GM18873 (cell line): ENCODE data around the gene USP53.
"Not testable (repeated sequence)": the region's sequence is repeated elsewhere in the genome, so short reads cannot be mapped to it uniquely, and the experiment has no call there.

Experiments used
- ATAC-seq: cut with Tn5 transposase; IDR thresholded peaks from one replicate; pipeline ENCODE4 v1.9.1; 2021; ENCODE audit warnings: mild to moderate bottlenecking, moderate library complexity, moderate number of reproducible peaks; ENCODE audit not compliant: unreplicated experiment, low FRiP score

USP53 gene

DNA sequence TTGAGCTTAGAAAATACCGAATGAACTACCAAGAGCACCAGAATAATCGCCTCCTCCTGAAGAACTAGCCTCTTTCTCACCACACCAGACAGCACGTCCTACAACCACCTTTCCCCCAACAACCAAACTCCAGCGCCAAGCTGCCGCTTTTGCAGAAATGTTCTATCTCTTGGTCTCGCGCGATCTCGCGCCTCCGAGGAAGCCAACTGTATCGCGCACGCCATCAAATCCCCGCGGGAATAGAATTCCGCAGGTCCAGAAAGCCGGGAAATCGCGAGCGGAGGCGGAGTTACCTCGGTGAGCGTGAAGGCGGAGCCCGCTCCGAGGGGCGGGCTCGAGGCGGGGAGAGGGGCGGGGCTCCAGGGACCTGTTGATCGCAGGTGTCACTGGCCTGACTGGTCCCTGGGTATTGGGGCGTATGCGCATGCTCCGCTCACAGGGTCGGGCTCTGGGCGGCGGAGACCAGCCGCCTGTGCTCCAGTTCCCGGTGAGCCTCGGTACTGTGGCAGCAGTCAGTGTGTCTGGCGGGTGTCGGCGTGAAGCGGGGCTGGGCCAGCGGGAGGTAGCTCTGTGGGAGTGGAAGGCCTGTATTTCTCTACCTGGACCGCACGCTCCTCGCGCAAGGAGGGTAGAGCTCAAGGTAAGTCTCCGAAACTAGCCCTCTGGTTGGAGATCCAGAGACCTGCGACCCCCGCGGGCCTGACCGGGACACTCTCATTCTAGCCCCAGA is at the start of gene USP53:
USP53 (plus strand) TSS at position 480 of the 730 bp plus-strand sequence. CDS start 27,047 bp downstream, outside the sequence.
- peak; percentile 82 for ATAC-seq

DNA sequence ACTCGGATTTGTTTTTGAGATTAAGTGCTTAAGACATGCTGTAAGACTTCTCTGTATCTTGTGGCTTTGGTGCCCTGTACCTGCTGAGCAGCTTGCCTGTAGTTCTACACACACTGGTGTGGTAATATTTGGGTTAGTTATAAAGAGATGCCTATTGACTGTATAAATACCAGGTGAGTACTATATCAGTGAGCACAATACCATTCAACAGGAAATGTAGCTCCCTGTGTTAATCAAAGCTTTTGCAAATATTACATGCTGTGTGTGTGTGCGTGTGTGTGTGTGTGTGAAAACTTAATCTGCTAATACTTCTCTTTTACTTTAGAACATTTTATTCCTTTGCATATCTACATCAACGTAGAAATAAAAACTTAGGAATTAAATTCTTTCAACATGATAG is 46.7 kb upstream of the USP53 start:
- no peak for ATAC-seq

DNA sequence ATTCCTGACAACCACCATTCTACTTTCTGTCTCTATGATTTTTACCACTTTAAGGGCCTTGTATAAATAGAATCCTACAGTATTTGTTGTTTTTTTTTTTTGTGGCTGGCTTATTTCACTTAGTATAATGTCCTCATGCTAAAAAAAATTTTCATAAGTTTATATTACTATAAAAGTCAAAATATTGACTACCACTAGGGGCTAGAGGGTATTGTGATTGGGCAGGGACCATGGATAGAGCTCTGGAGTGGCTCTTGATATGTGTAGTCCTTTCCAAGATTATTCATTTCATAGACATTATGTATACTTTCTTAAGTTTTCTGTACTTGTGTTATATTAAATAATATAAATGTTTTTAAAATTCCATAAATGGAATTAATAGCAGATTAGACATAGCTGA is 42.3 kb upstream of the USP53 start:
- ATAC-seq, result no peak

DNA sequence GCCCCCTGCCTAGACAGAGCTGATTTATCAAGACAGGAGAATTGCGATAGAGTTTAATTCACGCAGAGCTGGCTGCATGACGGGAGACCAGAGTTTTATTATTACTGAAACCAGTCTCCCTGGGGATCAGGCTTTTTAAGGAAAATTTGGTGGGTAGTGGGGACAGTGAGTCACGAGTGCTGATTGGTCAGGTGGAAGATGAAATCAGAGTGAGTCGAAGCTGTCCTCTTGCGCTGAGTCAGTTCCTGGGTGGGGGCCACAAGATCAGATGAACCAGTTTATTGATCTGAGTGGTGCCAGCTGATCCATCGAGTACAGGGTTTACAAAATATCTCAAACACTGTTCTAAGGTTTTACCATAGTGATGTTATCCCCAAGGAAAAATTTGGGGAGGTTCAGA is 40.3 kb upstream of the USP53 start:
- ATAC-seq, result no peak

DNA sequence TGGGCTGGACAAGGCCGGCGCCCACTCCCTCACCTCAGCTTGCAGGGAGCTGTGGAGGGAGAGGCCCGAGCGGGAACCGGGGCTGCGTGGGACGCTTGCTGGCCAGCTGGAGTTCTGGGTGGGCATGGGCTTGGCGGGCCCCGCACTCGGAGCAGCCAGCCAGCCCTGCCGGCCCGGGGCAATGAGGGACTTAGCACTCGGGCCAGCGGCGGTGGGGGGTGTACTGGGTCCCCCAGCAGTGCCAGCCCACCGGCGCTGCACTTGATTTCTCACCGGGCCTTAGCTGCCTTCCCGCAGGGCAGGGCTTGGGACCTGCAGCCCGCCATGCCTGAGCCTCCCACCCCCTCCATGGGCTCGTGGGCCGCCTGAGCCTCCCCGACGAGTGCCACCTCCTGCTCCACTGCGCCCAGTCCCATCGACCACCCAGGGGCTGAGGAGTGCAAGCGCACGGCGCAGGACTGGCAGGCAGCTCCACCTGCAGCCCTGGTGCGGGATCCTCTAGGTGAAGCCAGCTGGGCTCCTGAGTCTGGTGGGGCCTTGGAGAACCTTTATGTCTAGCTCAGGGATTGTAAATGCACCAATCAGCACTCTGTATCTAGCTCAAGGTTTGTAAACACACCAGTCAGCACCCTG is 38.7 kb upstream of the USP53 start:
- ATAC-seq, result not testable (repeated sequence)

DNA sequence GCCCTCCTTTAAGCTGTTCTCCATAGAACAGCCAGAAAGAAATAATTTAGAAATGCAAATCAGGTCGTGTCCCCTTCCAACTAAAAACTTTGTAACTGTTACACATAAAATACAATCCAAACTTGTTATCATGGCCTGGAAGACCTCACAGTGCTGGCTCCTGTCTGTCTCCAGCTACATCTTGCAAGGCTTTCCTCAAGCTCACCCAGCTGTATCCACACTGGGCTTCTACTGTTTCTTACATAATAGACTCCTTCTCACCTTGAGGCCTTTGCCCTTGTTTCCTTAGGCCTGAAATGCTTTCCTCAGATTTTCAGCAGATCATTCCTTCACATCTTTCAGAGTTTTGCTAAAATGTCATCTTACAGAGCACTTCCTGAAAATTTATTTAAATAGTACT is 33.5 kb upstream of the USP53 start:
- no peak for ATAC-seq

DNA sequence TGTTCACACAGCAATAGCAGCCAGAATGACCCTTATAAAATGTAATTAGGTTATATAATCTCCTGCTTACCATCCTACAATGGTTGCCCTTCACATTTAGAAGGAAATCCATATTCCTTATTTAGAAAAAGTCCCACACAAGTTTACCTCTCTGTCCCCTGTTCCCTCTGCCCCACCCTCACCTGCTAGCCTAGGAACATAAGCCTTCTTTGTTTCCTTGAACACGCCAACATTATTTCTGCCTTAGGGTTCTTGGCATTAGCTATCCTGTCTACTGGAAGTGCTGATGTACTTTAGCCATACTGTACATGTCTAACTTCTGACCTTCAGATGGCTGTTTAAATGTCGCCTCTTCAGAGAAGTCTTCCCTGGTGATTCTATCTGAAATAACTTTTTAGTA is 28.4 kb upstream of the USP53 start:
- no peak for ATAC-seq

DNA sequence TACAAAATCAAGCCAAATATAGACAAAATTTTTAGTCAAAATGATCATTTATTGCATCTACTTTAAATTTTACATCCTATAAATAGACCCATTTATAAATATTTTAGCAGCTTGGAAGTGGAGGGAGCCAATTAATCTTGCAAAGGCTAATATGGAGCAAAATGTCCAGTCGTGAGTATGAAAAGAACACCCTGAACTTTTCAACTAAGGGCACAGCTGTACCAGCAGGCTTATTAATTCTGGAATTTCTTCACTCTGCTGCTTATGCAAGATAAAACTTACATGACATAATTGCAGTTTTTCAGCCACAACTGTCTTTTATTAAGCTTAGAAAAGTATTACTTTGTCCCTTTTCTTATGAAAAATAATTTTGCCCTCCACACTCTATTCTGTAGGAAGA is 22.9 kb upstream of the USP53 start:
- ATAC-seq, result no peak

DNA sequence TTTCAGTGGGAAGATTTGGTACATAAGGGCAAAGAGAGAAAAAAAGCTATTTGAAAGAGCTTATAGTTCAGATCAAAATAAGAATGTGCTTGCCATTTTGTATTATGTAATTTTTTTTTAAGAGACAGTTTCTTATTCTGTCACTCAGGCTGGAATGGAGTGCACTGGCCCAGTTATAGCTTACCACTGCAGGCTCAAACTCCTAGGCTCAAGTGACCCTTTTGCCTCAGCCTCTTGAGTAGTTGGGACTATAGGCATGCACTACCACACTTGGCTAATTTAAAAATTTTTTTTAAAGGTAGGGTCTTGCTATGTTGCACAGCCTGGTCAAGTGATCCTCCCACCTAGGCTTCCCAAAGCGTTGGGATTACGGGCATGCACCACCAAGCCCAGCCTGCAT is 22.2 kb upstream of the USP53 start:
- ATAC-seq, result no peak

DNA sequence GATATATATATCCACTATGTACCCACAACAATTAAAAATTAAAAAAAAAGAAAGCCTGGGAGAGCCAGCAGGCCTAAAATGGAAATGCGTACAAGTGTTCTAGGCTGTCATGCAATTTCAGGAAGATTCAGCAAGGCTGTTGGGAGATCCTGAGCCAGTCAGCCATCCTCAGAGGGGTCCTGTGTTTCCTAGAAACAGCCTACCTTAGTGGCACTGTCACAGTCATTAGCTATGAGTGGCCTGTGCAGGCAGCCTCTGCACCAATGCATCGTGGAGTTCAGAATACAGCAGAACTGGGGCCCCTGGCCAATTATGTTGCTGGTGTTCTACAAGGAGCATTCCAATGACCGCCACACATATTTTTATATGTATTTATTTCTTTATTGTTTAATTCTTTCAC is 21.0 kb upstream of the USP53 start:
- ATAC-seq, result no peak

DNA sequence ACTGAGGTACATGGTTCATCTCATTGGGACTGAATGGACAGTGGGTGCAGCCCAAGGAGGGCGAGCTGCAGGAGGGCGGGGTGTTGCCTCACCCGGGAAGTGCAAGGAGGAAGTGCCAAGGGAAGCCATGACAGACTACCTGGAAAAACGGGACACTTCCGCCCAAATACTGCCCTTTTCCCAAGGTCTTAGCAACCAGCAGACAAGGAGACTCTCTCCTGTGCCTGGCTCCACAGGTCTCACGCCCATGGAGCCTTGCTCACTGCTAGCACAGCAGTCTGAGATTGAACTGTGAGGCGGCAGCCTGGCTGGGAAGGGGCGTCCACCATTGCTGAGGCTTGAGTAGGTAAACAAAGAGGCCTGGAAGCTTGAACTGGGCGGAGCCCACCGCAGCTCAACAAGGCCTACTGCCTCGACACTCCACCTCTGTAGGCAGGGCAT is 14.7 kb upstream of the USP53 start:
- no peak for ATAC-seq

DNA sequence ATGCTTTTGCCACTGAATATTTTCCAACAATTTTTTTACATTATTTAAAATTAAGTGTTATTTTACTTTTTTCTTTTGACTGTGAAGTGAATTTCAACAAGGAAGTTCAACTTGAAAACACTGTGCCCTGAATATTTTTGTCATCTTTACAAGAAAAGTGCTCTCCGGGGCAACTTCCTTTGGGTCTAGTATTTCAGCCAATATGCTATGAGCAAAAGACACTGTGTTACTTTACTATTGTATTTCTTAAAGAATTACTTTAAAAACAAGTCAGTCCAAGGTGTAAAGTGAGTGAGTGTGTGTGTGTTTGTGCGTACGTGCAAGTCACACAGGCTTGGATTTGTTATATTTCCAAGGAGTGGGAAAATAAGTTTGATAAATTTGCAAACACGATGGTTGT is 7.6 kb upstream of the USP53 start:
- no peak for ATAC-seq

DNA sequence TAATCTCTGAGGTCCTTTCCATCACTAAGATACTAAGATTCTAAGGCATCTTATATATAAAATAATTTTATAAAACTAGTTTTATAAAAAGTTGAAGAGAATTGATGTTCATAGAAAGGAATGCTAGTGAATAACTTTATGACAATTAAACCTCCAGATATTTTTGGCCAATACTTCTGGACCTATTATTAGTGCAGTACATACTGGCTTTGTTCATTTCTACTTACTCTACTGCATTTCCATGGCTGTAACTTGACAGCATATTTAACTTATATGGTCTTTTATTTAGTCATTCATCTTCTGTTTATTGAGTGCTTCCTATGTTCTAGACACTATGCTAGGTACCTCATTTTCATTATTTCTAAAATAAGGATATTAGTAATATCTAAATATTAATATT is 6.8 kb upstream of the USP53 start:
- no peak for ATAC-seq

DNA sequence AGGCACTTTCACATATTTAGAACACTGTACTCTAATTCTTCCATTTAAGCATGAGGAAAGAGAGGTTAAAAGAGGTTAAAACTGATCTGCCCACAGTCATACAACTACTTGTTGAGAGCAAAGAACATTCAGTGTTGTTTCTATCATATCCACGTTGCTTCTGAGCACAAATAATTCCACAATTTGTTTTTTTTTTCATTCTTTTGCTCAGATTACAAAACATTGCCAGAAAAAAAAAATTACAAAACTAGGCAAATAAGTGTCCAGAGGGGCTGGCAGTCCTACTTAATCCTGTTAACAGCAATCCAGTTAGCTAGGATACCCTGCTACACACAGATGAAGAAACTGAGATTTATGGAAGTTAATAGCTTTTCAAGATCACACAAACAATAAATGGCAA is 6.3 kb upstream of the USP53 start:
- no peak for ATAC-seq

DNA sequence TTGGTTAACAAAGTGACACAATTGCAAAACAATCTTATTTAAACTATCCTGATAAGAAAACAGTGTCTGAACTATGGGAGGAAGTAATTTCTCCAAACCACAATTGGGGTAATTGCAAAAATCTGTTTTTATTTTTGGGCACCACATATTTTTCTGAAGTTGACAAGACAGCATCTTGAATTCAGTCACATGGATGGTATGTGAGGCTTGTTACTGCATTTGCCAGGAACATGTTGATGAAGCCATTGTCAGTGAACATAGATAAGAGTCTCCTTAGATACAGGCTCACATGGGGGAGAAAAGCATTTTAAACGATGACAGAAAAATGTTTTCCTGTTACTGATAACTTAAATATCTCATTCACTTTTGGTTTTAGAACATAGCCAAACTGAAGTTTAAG is 5.5 kb upstream of the USP53 start:
- no peak for ATAC-seq

DNA sequence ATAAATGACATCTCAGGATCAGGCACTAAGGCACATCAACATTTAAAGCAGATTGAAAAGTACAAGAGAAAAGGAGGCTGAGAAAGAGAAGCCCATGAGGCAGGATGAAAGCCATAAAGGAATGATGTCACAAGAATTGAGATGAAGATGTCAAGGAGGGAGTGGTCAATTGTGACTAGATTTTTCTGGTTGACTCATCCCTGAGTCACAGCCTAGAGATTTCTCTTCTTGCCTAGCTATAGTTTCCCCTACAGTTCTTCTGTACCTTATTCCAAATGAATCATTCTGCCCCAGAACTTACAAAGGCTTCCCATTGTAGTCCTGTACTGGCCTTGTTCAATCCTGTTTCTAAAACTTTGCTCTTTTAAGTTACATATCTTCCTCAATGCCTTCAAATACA is 3.4 kb upstream of the USP53 start:
- no peak for ATAC-seq

DNA sequence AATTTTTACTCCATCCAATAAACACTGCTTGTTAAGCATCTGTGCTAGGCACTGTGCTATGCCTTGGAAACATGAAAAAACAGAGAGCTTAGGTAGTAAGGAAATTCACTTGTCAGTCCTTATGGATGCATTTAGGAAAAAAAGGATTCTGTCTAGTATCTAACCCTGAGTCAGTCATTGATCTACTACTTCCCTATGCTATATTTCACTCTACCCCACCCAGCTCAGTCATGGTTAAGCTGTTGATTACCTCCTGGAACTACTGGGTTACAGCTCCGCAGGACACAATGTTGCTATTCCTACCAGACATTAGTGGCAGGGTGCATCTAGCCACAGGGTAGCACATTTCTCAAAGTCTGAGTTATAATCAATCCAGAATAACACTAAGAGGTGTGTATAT is 2.9 kb upstream of the USP53 start:
- no peak for ATAC-seq

DNA sequence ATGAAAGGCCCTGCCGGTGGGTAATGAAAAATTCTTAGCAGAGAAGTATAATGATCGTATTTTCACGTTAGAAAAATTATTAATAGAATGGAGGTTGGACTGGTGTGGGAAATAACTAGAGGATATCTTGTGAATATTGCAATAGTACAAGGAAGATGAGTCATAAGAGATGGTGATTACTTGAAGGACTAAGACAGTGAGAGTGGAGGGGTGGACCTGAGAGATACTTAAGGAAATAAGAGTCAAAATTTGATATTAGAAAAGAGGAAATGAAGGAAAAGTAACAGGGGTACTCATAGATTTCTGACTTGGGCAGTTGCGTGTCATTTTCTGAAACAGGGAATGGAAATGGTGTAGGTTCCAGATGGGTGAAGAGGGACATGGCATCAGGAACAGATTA is 1.7 kb upstream of the USP53 start:
- ATAC-seq, result no peak

DNA sequence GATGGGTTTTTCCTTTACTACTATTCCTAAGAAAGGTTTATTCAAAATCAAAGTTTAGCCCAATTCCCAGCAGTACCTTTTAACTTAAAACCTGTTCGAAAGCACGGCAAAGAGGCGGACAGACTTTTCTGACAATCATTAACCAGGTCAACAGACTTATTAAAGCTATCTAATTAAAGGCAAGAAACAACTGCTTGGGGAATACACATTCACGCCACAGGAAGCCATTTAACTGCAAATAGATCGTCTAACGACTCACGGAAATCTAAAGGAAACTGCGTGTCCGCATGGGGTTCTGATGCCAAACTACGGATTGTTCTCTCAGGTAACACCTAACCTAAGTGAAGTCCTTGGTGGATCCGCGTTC is 663 bp upstream of the USP53 start:
- ATAC-seq, result peak; percentile 1

DNA sequence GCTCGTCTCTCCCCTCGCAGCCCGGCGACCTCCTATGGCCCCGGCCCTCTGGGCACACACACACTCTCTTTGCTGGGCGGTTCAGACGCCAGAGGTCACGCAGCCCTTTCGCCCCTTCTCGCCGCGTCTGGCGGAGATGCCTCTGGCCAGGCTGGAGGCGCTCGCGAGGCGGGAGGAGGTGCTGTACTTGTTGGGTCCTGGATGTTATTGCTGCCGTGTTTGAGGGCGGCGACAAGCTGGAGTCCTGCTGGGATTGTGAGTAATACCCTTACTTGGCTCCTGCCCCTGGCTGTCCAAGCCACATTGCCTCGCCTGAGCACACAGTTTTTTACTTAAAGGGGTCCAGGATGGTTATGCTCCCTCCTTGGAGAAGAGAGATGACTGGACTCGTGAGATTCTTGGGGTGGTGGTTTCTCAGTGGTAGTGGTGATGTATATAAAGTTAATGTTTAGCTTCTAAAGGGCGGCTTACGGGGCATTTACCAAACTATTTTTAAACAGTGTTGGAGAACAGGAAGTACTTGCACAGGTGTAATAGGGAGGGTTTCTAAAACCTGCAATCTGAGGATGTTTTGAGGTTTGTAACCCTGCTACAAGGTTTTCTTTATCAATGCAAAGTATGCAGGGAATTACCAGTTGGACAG is 572 bp downstream of the USP53 start:
- peak; percentile 44 for ATAC-seq

DNA sequence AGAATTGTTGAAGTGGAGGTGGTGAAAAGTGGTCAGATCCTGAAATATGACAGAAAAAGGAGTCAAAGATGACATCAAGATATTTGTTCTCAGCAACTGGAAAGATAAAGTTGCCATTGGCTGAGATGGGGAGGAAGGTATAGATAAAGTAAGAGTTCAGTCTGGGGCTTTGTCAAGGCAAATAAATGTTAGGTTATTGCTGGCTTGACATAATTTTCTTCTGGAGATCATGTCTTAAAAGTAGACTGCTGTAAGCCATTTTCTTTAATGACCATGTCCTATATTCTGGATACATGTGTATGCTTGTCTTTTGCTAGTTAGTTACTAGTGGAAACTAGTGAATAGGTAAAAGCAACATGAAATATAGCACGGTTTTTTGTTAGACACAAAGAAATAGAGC is 5.6 kb downstream of the USP53 start:
- ATAC-seq, result no peak

DNA sequence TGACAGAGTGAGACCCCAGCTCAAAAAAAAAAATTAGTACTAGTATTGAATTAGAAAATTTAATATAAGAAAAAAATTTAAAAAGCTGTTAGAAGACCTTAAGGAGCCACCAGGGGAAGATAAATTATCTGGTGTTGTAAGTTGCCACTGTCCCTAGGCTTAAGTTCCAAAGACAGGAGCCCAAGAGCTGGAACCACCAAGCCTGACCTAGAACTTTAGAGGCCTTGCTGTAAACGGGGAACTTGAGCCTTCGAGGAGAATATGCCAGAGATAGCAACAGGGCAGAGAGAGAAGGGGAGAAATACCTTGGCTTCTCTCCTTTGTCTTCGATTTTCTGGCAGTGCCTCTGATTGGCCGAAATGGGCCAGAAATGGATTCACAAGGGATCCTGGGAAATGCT is 8.9 kb downstream of the USP53 start:
- no peak for ATAC-seq
